ENCODE data around the gene POLD4.

The POLD4 gene

GRCh38 chr11:67370351-67371076, 17.2 kb upstream of the POLD4 start:
- DNase-seq: no peak

- no peak for DNase-seq
These were observed 16.5 kb upstream of the POLD4 start for GRCh38 chr11:67369801-67370284.

GRCh38 chr11:67369275-67369674, 15.9 kb upstream of the POLD4 start:
- no peak for DNase-seq

- DNase-seq: no peak
These were observed 15.3 kb upstream of the POLD4 start for GRCh38 chr11:67368621-67369020.

GRCh38 chr11:67367761-67368227, 14.4 kb upstream of the POLD4 start:
- DNase-seq: no peak

GRCh38 chr11:67366961-67367760, 13.8 kb upstream of the POLD4 start:
- no peak for DNase-seq

- DNase-seq: no peak
These were observed 13.2 kb upstream of the POLD4 start for GRCh38 chr11:67366546-67366945.

GRCh38 chr11:67365736-67366444, 12.5 kb upstream of the POLD4 start:
- DNase-seq: no peak

GRCh38 chr11:67364783-67365722, 11.7 kb upstream of the POLD4 start:
- no peak for DNase-seq

- DNase-seq: no peak
These were observed 10.8 kb upstream of the POLD4 start for GRCh38 chr11:67364169-67364568.

GRCh38 chr11:67357831-67358670, 4.7 kb upstream of the POLD4 start:
- DNase-seq: no peak

GRCh38 chr11:67356864-67357561, 3.7 kb upstream of the POLD4 start:
- peak; percentile 95 for DNase-seq

GRCh38 chr11:67356387-67356863, 3.1 kb upstream of the POLD4 start:
- no peak for DNase-seq

GRCh38 chr11:67355794-67356386, 2.5 kb upstream of the POLD4 start:
- DNase-seq: no peak

- no peak for DNase-seq
These were observed 1.9 kb upstream of the POLD4 start for GRCh38 chr11:67355023-67355793.

GRCh38 chr11:67354075-67355022, 1.0 kb upstream of the POLD4 start:
- DNase-seq: peak; percentile 89

GRCh38 chr11:67352546-67353316, 615 bp downstream of the POLD4 start:
- DNase-seq: peak; percentile 66

Data from suppressor macrophage treated with lipopolysaccharide for 4 hours (primary cell).